Lower lobe of right lung (tissue), 2 donors: ENCODE results near the gene CCL25. TPM values are rescaled to one million over a fixed set of nuclear protein-coding genes. Genes with fewer than 3 reads are reported as not detected.

Experiments
- ATAC-seq, 2 donors: fragments of 200-7000 bp; cut with Tn5 transposase; one replicate each; pipeline ENCODE4 v1.9.1; 2020 to 2022; ENCODE audit warnings: mild to moderate bottlenecking in 2 of 2, moderate library complexity in 2 of 2
- DNase-seq: peaks from one replicate; pipeline ENCODE4 v3.0.0-alpha.2; 2020
- H3K27ac ChIP-seq: fragments of 200-600 bp; one replicate; pipeline ENCODE4 v1.8.0; 2022
- H3K27me3 ChIP-seq: fragments of 200-600 bp; one replicate; pipeline ENCODE4 v1.8.0; 2022; ENCODE audit warnings: low read depth
- H3K36me3 ChIP-seq: fragments of 200-600 bp; one replicate; pipeline ENCODE4 v1.8.0; 2022; ENCODE audit warnings: mild to moderate bottlenecking
- H3K4me1 ChIP-seq: fragments of 200-600 bp; one replicate; pipeline ENCODE4 v1.8.0; 2022
- H3K4me3 ChIP-seq: fragments of 200-600 bp; one replicate; pipeline ENCODE4 v1.8.0; 2022; ENCODE audit warnings: mild to moderate bottlenecking
- H3K9me3 ChIP-seq: fragments of 200-600 bp; one replicate; pipeline ENCODE4 v1.8.0; 2022
- CTCF ChIP-seq: fragments of 200-600 bp; IDR thresholded peaks from one replicate; pipeline ENCODE4 v1.8.0; 2022; ENCODE audit warnings: antibody characterized with exemption, mild to moderate bottlenecking
- intact Hi-C: fragments of 100-400 bp; cut with DNase I; formaldehyde crosslinking; loops from one replicate; pipeline ENCODE4 v1.11.0; 2022
- total RNA-seq: library from RNA; stranded (reverse); fragmentation: NEBNext Ultra II Directional; extraction: Animal tissue kit (Norgen Biotek cat#: 25700); gene quantifications from one replicate; pipeline ENCODE4 v1.2.1, GENCODE V29; 2021
- donor health status: DM: no; HTN: yes; CAD: no; lungs with severe emphysema.

Gene CCL25
- total RNA-seq, 1 donor from 2014 or later: not detected

GRCh38 chr19:8075158-8076074 is 22.9 kb downstream of the CCL25 start:
- TF ChIP-seq CTCF: no peak
- DNase-seq: no peak
- intact Hi-C loops: no loop called here
- ATAC-seq: no peak
- no peak overlapping the region for H3K27ac ChIP-seq
- no peaks in the 10 kb centered on the region for H3K36me3 ChIP-seq
- H3K4me3 ChIP-seq: no peak overlapping the region
- H3K9me3 ChIP-seq: no peaks in the 10 kb centered on the region
- no peaks in the 10 kb centered on the region for H3K27me3 ChIP-seq
- H3K4me1 ChIP-seq: no peaks in the 10 kb centered on the region

- intact Hi-C loops: no loop called here
- H3K27ac ChIP-seq: no peak overlapping the region
- no peaks in the 10 kb centered on the region for H3K4me1 ChIP-seq
- no peak for TF ChIP-seq CTCF
- no peaks in the 10 kb centered on the region for H3K27me3 ChIP-seq
- DNase-seq (no peak), ATAC-seq (no peak)
- H3K4me3 ChIP-seq: no peak overlapping the region
- H3K9me3 ChIP-seq: no peaks in the 10 kb centered on the region
- H3K36me3 ChIP-seq: no peaks in the 10 kb centered on the region
These were observed 27.4 kb downstream of the CCL25 start for GRCh38 chr19:8079988-8080387.

DNA sequence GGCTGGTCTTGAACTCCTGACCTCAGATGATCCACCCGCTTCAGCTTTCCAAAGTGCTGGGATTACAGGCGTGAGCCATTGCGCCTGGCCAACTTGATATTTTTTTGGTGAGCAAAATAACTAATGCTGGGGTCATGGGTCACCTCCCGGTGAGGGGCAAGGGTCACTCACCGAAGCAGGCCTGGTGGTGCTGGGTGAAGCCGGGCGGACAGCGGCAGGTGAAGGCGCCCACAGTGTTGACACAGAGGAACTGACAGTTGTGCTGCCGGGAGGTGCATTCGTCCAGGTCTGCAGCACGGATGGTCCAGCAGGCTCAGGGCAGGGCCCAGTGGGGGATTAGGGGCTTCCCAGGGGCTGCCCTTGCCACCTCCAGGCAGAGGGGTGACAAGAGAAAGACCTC is 28.3 kb downstream of the CCL25 start:
- Histone ChIP-seq H3K36me3 (no peaks in the 10 kb centered on the region), H3K4me3 (no peak overlapping the region), H3K27ac (no peak overlapping the region), H3K4me1 (no peaks in the 10 kb centered on the region), H3K27me3 (no peaks in the 10 kb centered on the region), H3K9me3 (no peaks in the 10 kb centered on the region)
- DNase-seq: no peak
- ATAC-seq: no peak
- intact Hi-C loops: no loop called here
- no peak for TF ChIP-seq CTCF

DNA sequence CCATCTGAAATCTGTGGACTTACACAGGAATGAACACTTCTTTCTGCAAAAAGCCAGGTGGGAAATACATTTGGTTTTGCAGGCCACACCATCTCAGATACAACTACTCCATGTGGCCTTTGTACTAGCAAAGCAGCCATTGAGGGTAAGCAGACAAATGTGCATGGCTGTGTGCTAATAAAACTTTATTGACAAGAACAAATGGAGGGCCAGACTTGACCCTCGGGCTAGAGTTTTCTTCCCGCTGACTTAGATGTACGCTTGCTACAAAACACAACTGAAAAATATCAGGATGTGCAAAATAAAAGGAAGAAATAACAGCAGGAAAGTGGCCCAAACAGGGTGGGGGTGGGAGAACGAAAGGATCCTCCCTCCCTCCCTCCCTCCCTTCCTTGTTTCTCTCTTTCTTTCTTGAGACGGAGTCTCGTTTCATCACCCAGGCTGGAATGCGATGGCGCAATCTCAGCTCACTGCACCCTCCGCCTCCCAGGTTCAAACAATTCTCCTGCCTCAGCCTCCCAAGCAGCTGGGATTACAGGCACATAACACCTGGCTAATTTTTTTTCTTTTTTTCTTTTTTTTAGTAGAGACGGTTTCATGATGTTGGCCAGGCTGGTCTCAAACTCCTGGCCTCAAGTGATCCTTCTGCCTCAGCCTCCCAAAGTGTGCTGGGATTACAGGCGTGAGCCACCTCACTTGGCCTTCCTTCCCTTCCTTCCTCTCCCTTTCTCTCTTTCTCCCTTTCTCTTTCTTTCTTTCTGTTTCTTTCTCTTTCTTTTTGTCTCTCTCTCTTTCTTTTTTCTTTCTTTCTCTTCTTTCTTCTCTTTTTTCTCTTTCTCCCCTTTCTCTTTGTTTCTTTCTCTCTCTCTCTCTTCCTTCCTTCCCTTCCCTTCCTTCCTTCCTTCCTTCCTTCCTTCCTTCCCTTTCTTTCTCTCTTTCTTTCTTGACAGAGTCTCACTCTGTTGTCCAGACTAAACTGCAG is 29.3 kb downstream of the CCL25 start:
- ATAC-seq (no peak), DNase-seq (no peak)
- Histone ChIP-seq H3K9me3 (no peaks in the 10 kb centered on the region), H3K4me3 (no peak overlapping the region), H3K4me1 (no peaks in the 10 kb centered on the region), H3K27me3 (no peaks in the 10 kb centered on the region), H3K36me3 (no peaks in the 10 kb centered on the region), H3K27ac (no peak overlapping the region)
- intact Hi-C loops: no loop called here
- TF ChIP-seq CTCF: no peak

- H3K9me3 ChIP-seq: no peaks in the 10 kb centered on the region
- no peak for ATAC-seq
- TF ChIP-seq CTCF: no peak
- no peaks in the 10 kb centered on the region for H3K4me1 ChIP-seq
- intact Hi-C loops: no loop called here
- no peaks in the 10 kb centered on the region for H3K36me3 ChIP-seq
- no peak overlapping the region for H3K4me3 ChIP-seq
- DNase-seq: no peak
- no peaks in the 10 kb centered on the region for H3K27me3 ChIP-seq
- H3K27ac ChIP-seq: no peak overlapping the region
These were observed 30.6 kb downstream of the CCL25 start for GRCh38 chr19:8083141-8083540.
